Cortex of kidney (tissue), 1 donor: Measurements from ENCODE around the gene PAM.
"Not testable (repeated sequence)": the region's sequence is repeated elsewhere in the genome, so short reads cannot be mapped to it uniquely, and the experiment has no call there.

ENCODE experiments used
- DNase-seq: peaks from one replicate; lab custom pipeline; 2025; lab: John Stamatoyannopoulos, UW

Gene PAM

DNA sequence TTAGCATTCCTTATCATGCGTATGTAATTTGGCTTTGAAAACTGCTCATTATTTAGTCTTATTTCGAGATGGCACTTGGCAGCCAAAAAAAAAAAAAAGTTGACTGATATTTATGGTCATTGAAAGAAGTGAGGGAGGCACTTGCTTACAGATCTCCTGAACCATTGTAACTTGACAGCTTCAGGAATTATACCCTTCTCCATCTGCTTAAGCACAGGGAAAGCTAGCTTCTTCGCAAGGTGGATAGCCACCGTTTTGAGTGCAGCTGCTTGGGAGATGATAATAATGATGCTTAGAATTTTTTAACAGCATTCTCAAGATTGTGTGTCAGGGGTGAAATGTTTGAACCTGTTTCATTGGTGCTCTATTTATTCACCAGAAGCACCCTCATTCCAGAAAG is 248.8 kb downstream of the PAM start:
- DNase-seq = no peak

DNA sequence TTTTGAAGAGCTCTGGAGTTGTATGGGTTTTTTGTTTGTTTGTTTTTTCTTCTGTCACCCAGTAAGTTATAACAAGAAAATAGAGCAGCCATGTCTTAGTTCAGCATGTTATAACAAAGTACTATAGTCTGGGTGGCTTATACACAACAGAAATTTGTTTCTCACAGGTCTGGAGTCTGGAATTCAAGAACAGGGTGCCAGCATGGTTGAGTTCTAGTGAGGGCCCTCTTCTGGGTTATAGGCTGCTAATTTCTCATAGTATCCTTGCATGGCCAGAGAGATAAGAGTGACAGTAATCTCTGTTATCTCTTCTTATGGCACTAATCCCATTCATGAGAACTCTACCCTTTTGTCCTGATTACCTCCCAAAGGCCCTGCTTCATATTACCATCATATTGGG is 250.2 kb downstream of the PAM start:
- DNase-seq = no peak

DNA sequence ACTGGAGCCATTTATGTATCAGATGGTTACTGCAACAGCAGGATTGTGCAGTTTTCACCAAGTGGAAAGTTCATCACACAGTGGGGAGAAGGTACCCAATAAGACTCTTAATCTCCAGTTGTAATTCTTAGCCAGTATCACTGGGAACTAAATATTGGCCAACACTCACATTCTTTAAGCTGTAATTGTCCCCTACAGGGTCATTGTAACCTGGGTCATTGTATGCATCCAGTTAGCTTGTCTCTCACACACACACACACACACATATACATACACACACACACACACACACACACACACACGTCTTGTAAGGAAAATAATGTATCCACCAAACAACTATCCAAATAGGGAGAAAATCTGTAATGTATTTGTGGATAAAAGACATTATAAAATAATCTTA is 251.8 kb downstream of the PAM start:
- no peak for DNase-seq

DNA sequence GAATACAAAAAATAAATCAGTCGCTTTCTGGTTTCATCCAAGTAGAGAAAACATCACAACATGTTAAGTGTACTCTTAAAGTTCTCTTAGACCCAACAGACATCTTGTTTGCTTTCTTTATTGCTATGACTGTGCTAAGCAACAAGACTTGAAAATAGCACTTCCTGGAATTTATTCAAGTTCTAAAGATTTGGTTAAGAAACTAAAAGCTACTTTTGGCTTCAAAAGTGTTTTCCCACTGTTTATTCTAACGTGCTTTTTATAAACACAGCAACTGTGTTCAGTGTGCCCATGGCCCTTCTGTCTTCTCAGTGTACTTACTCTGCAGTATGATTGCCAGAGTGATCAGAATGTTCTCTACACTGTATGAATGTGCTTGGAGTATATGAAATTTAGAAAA is 255.1 kb downstream of the PAM start:
- DNase-seq = no peak

DNA sequence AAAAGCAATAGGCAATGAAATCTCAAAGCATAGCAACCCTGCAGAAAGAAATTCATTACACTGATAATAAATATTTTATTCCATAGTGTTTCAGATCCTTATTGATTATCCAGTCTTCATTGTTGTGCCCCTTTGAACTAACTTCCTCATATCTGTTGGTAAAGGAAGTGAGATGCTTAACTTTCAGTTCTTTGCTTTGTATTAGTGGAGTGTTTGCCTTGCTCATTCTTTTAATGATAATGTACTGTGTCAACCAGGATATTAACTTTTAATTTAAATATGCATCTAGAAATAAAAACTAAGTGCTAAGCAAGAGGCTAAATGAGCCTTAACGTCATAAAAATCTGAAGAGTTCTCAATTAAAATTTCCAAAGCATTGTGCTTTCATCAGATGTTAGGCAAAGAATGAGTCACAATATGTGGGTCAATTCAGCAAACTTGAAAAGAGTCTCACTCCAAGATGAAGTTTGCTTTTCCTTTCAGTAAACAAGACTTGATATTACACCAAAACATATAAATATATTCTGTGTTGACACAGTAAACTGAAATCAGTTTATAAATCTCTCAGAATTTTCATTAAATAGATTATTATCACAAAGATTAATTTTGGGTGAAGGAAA is 258.9 kb downstream of the PAM start:
- DNase-seq = no peak

DNA sequence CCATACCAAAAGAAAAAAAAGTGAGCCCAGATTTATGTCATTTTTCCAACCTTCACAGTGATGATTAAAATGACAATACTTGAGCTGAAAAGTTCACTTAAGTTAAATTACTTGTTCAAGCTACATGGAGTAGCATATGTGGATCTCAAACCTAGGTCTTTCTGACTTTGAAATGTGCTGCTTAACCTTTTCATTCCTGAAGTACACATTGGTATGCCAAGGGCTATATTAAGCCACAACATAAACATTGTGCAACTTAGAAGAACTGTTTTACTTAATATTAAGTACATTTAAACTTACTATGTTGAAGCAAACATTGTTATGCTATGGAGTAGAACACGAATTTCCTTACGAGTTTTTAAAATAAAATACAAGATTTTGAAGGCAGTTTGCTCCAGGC is 259.9 kb downstream of the PAM start:
- no peak for DNase-seq

DNA sequence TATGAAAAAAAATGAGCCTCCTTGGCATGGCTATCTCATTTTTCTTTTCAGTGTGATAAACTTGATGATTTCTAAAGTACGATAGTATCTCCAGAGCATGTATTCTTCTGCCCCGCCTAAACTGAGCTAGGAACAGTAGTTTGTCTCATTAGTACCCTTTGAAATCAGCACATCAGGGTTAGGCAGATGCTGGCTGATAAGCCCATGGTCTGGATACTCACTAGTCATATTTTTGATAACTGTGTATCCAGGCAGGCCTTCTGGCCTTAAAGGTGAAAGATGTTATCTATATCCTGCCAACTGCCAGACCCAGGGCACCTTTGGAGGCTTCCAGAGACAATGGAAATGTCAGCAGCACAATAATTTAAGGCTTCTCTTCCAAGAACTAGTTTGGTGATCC is 261.1 kb downstream of the PAM start:
- DNase-seq = no peak

DNA sequence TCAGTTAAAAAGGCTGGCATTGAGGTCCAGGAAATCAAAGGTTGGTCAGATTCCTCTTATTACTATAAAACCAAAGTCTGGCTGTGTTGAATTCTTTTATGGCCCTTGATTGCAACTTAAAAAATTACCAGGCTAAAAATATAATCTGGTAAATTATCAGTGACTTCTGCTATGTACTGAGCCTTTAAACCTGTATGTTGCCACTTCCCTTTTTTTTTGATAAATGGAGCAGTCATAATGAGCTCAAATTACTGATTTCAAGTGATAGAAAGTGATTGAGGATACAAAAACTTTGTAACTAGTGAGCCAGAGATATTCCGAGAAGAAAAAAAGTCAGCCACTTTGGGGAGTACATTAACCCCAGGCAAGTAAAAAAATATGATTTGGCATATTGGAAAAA is 264.7 kb downstream of the PAM start:
- no peak for DNase-seq

DNA sequence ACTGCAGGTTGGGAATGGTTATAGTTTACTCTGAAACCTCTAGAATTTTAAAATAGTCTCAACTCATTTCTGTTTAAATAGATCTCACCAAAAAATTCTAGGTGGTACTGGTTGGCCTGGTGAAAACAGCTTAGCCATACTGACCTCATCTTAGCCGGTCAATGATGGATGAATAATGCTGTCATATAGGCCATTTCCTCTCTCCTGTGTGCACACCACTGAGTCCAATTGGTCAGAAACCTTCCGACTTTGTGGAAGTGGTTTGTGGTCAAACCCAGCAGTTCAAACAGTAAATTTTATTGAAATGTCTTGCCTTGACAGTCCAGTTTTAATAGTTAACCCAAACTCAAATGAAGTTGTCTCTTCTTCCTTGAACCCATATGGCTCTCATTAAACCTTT is 266.2 kb downstream of the PAM start:
- DNase-seq = no peak

DNA sequence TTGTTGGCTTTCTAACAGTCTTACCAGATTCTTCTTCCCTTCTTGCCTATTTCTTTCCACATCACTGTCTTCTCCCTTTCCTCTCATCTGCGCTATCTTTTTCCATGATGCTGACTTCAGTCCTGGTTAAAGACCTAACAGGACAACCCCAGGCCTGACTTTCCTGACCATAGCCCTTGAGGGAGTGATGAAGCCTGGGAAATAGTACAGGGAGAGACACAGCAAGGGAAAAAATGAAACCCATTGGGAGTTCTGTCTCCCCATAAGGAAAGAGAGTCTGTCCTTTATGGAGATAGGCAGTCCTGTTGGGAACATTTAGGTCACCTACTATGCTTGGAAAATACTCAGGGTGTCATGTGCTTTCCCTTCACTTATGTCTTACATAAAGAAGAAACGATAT is 272.2 kb downstream of the PAM start:
- no peak for DNase-seq

DNA sequence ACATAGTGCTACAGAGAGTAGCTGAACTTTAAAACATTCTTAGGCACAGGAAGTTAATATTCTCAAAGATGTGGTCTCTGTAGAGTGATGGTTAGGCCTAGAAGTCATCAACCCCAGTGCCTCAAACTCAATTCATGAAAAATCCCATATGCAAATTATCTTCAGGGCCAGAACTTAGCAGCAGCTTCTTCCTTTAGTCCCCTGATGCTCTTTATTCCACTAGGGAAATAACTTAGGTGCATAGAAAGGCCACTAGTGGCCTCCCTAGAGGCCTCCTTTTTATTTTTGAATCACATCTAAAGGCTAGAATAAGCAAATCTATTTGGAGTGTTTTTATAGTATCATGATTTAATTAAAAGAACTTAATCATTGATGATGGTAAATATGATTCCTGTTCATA is 276.5 kb downstream of the PAM start:
- no peak for DNase-seq

DNA sequence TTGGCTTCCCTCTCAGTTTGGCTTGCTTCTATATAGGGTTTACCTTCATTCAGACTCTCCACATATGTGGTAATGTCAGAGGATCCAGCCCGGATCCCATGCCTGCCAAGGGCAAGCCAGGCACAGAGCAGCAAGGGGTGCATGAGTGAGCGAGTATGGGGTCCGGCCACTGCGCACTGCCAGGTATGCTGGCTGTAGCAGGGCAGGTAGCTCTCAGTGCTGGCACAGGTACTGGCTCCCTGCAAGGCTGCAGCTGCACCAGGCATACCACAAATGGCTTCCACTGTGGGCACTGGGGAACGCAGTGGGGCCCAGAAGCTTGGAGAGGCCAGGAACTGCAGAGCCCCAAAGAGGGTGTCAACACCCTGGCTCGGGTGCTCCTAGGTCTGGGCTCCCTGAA is 278.6 kb downstream of the PAM start:
- no peak for DNase-seq

DNA sequence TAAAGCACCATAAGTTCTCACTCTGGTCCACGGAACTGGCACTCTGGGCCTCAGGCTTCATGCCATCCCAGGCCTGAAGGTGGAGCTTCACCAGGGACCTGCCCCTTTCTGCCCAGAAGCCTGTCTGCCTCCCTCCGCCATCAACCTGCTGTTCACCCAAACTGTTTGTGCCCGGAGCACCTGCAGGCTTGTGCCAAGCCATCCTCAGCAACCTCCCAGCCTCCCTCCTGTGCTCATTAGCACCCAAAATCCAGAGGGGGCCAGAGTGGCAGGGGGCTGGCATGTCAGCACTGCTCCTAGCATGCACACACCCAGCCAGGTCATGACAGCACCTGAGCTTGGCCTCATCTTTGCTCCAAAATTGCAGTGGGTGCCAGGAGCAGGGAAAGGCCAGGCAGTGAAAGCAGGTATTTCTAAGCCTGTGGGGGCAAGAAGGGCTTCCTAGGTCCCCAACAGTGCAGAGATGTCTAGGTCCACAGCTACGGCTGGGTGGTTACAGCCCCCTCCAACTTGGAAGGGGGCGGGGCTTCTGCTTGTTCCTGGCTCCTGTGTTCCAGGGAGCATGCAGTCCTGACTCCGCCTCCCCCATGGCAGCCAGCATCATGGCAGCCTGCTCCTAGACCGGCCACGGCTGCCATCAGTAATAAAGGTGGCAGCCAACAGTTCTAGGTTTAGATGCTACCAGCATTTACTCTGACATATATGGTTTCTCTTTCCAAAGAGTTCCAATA is 279.7 kb downstream of the PAM start:
- no peak for DNase-seq

DNA sequence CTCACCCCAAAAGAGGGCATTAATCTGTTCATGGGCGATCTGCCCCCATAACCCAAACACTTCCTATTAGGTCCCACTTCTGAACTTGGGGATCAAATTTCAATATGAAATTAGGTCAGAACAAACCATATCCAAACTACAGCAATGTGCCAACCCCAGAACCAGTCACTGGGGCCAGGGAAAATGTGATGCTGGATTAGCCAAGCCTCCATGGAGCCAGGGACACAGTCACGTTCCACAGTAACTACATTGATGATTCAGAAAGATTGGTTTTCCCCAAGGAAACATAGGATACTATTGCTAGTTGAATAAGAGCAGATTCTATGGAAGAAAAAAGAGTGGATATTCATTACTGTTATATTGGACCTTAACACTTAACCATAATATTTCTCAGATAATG is 280.6 kb downstream of the PAM start:
- DNase-seq = no peak

DNA sequence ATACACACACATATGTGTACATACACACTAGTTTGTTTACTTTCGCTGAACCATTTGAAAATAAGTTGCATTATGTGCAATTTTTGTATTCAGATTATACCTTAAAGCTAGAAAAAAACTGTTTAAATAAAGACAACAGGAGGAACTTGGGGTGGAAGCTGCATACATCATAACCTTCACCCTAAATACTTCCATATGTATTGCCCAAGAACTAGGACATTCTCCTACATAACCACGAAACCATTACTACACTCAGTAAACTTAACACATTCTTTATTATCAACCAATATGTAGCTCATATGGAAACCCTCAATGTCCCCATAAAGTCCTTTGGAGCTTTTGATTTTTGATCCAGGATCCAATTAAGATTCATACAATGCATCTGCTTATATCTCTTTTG is 281.5 kb downstream of the PAM start:
- DNase-seq = no peak

DNA sequence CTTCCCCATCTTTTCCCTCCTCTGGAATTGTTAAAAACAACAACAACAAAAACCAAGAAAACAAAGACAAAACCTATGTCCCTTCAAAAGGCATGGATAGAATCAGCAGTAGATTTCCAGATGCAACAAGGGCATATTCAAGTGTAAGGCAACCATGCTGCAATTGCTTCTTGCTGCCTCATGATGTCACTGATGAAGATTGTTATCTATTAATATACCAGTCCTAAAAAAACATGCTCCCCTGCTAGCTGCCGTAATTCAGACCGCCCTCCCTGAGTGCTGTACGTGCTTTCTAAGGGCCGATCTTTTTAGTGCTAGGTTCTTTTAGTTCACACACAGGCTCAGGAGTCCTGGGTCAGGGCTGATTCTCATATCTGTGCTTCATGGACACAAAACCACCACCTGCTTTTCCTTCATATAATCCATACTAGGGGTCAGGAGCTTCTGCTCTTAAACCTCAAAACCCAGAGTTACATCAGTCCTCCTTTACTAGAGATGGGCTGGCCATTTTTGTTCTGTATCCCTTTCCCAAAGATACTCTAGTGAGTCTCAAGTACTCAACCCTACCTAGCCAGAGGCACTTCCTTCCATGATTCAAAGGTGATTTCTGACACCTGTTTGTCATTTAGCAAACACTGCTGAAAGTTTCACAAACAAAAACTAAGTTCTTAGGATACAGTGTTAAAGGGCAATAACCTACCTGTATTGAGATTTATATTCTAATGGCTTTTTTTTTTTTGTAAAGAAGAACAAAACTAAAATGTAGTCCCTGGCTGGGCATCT is 282.8 kb downstream of the PAM start:
- DNase-seq = no peak

DNA sequence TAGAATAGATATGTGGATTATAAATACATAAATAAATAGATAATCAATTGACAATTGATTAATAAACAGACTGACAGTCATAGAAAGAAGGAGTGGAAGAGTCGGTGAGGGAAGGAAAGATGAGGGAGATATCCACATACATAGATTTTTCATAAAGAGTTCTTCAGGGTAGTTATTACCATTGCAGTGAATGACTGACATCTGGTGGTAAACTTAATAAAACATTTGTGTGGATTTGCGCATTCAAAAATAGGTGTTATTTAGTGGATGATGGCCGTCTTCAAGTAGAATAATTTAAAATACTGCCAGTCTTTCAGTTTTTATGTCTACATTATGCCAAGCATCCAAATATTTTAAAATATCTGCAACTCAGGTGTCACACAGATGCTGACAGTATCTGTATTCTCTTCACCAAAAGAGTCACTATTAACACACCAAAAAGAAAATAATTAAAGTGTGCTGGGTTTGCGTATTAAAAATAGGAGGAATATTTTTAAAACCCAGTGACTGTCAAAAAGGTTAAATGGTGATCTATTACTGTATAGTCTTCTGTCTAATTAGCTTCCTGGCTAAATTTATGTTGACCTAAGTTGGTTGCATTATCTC is 286.1 kb downstream of the PAM start:
- DNase-seq = no peak

DNA sequence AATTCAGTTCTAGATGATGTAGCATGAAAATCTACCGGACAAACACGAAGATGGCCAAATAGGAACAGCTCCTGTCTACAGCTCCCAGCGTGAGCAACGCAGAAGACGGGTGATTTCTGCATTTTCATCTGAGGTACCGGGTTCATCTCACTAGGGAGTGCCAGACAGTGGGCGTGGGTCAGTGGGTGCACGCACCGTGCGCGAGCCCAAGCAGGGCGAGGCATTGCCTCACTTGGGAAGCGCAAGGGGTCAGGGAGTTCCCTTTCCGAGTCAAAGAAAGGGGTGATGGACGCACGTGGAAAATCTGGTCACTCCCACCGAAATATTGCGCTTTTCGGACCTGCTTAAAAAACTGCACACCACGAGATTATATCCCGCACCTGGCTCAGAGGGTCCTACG is 291.6 kb downstream of the PAM start:
- DNase-seq = not testable (repeated sequence)

DNA sequence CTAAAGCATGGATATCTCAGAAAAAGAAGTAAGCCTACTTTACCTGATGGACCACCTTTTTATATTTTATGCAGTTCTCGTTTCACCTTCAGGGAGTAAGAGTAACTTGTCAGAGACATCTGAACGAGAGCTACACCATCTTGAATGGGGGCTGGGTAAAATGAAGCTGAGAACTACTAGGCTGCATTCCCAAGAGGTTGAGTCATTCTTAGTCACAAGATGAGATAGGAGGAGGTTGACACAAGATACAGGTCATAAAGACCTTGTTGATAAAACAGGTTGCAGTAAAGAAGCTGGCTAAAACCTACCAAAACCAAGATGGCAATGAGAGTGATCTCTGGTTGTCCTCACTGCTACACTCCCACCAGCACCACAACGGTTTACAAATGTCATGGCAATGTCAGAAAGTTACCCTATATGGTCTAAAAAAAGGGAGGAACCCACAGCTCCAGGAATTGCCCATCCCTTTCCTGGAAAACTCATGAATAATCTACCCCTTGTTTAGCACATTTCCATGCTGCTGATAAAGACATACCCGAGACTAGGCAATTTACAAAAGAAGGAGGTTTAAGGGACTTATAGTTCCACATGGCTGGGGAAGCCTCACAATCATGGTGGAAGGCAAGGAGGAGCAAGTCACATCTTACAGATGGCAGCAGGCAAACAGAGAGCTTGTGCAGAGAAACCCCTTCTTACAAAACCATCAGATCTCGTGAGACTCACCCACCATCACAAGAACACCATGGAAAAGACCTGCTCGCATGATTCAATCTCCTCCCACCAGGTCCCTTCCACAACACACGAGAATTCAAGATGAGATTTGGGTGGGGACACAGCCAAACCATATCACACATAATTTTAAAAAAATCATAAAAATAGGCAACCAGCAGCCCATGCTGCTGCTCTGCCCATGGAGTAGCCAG is 302.4 kb downstream of the PAM start:
- DNase-seq = no peak

DNA sequence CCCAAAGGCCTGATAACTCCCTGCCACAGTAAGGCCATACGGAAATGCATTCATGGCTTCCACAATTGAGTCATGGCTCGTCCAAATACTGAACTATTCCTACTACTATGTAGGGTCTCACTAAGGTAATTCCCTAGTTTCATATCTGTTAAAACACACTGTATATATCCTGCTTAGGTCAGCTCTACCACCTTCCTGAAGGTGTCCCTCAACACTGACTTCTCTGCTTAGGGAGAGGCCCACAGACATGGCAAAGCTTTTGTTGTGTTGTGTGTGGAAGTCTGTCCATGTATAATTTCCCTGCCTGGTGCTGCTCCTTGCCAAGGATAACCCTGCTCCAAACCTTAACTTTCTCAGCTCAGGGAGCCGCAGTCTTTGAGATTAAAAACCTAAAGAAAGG is 304.4 kb downstream of the PAM start:
- no peak for DNase-seq

DNA sequence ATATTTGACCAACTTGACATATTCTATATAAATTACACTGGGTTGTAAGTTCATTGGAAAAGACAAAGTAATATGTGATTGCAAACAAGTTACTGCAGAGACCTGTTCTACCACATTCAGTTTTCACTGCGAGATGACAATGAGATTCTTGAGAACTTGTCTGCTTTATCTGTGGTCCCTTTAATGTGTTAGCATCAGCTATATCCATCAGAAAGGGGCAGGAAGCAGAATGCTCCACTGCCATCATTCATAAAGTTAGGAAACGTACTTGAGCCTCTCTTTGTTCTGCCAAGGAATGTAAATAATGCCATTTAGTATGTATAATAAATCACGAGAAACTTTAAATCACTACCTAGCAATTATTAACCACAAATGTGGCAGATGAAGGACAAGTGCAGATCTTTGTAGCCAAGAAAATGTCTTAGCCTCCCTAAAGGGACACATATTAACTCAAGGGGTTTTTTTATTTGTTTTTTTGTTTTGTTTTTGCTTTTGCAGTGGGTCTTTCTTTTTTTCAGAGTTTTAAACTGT is 305.4 kb downstream of the PAM start:
- no peak for DNase-seq

DNA sequence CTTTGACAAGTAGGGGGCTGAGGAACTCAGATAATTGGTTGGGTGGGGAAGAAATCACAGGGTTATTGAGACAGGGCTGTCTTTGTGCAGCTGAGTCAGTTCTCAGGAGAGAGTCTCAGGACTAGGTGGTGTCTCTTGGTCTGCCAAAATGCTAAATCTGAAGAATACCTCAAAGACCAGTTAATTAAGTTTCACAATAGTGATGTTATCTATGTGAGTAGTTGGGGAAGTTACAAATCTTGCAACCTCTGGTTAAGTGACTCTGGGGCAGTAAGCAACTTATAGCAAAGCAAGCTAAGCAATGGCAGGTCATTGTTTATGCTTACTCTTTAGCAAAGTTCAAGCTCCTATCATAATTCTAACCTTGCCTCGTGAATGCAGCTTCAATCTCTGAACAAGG is 311.2 kb downstream of the PAM start:
- no peak for DNase-seq
